Measurements from ENCODE around the gene LRRC49. TPM values are rescaled to one million over a fixed set of nuclear protein-coding genes. Genes with fewer than 3 reads are reported as not detected.
A peak's percentile ranks its signal among the peaks of the same experiment; 100 is the strongest.
"Not testable (repeated sequence)": the region's sequence is repeated elsewhere in the genome, so short reads cannot be mapped to it uniquely, and the experiment has no call there.

LRRC49 gene
- total RNA-seq, 1 experiment from 2014 or later: 6.2 TPM

DNA sequence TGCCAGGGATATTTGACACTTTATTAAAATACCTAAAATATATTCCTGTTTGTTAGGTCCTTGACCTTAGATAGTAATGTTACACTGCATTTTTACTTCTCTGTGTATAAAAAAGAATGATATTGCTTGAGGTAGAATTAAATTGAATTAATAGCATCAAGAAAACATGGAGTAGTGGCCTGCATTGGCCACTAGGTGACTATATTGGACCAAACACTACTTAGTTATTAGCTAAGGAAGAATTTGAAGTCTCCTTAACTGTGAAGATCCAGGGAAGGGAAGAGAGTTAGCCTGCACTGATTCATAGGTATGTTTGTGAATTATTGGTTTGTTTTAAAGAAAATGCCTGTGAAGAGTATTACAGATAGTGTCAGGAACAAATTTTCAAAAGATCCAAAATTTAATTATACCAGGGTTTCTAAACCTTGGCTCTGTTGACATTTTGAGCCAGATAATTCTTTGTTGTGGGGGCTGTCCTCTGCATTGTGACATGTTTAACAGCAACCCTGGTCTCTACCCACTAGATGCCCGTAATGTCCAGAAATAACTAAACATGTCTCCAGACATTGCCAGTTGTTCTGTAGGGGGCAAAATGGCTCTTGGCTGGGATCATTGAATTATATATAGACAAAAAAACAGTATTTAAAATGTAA, 119.0 kb downstream of the LRRC49 start:
- Histone ChIP-seq H3K4me1 (replicated peaks; ENCODE audit: insufficient read depth) (no peaks in the 10 kb centered on the region), H3K4me3 (no peak overlapping the region), H3K9me3 (ENCODE audit: insufficient read depth, low read depth) (no peaks in the 10 kb centered on the region), H3K27ac (no peak overlapping the region), H3K36me3 (ENCODE audit: low read depth) (no peaks in the 10 kb centered on the region), H3F3A (ENCODE audit: insufficient read depth, low read depth) (no peaks in the 10 kb centered on the region), H3K79me2 (ENCODE audit: low read depth) (no peaks in the 10 kb centered on the region), H3K9me2 (ENCODE audit: insufficient read depth) (no peaks in the 10 kb centered on the region), H3K4me2 (no peak overlapping the region), H4K20me1 (ENCODE audit: insufficient read depth) (no peaks in the 10 kb centered on the region), H3K27me3 (ENCODE audit: insufficient read depth, low read depth) (no peaks in the 10 kb centered on the region), H2AFZ (no peak overlapping the region)
- ChIA-PET CTCF (interaction anchor here (0.6 to 1.2 kb wide), 2 partner anchors 102 to 288 kb away, joined by 3 to 7 read pairs; no protein-coding TSS in a partner anchor), POLR2A (ENCODE audit: unreplicated experiment) (interaction anchor here (0.5 kb wide), 2 partner anchors 313 to 430 kb away, joined by 3 read pairs; no protein-coding TSS in a partner anchor)
- TF ChIP-seq CTCF (conservative IDR thresholded peaks at IDR 0.05): peak; percentile 83
- TF ChIP-seq EZH2 (IDR thresholded peaks at IDR 0.05; ENCODE audit: low read depth): no peak
- no TSS peak for BruUV-seq (replicated peaks)
- intact Hi-C loops (cut with micrococcal nuclease; ENCODE audit: unreplicated experiment): loop anchor here (1.0 to 2.0 kb wide), 6 partner anchors 104 to 790 kb away; partner anchors contain the start of gene THSD4
- peak in 1 of 2 experiments; percentile 21 for DNase-seq

DNA sequence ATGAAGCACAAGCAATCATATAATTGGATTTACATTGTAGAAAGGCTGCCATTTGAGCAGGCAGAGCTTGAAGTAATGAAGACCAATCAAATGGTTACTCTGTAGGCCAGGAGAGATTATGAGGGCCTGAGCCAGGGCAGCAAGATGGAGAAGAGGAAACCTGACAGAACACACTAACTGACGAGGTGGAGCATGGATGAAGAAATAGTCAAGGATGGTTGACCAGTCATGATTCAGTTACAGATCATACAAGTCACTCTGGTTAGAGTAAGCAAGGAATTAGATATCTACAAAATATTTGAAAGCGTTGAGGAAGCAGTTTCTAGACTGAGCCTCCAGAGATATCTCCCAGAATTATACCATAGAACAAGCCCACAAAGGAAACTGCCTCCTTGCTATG, 120.8 kb downstream of the LRRC49 start:
- no peaks in the 10 kb centered on the region for H3F3A ChIP-seq (ENCODE audit: insufficient read depth, low read depth)
- H3K4me3 ChIP-seq: no peak overlapping the region
- no peak overlapping the region for H3K27ac ChIP-seq
- H3K9me3 ChIP-seq (ENCODE audit: insufficient read depth, low read depth): no peaks in the 10 kb centered on the region
- no peaks in the 10 kb centered on the region for H3K27me3 ChIP-seq (ENCODE audit: insufficient read depth, low read depth)
- no peak for DNase-seq
- no peaks in the 10 kb centered on the region for H3K9me2 ChIP-seq (ENCODE audit: insufficient read depth)
- intact Hi-C loops (cut with micrococcal nuclease; ENCODE audit: unreplicated experiment): no loop called here
- ChIA-PET CTCF (no interaction called here), POLR2A (ENCODE audit: unreplicated experiment) (no interaction called here)
- H3K79me2 ChIP-seq (ENCODE audit: low read depth): no peaks in the 10 kb centered on the region
- no TSS peak for BruUV-seq (replicated peaks)
- H3K4me1 ChIP-seq (replicated peaks; ENCODE audit: insufficient read depth): no peaks in the 10 kb centered on the region
- no peak overlapping the region for H3K4me2 ChIP-seq
- H4K20me1 ChIP-seq (ENCODE audit: insufficient read depth): no peaks in the 10 kb centered on the region
- no peak overlapping the region for H2AFZ ChIP-seq
- no peaks in the 10 kb centered on the region for H3K36me3 ChIP-seq (ENCODE audit: low read depth)
- no peak for TF ChIP-seq EZH2 (IDR thresholded peaks at IDR 0.05; ENCODE audit: low read depth)

GRCh38 chr15:71015342-71015741, 122.7 kb downstream of the LRRC49 start:
- no peaks in the 10 kb centered on the region for H3K79me2 ChIP-seq (ENCODE audit: low read depth)
- ChIA-PET POLR2A (ENCODE audit: unreplicated experiment) (no interaction called here), CTCF (no interaction called here)
- no peak overlapping the region for H3K4me2 ChIP-seq
- H3K4me1 ChIP-seq (replicated peaks; ENCODE audit: insufficient read depth): no peaks in the 10 kb centered on the region
- no peaks in the 10 kb centered on the region for H3K9me3 ChIP-seq (ENCODE audit: insufficient read depth, low read depth)
- no peaks in the 10 kb centered on the region for H3F3A ChIP-seq (ENCODE audit: insufficient read depth, low read depth)
- intact Hi-C loops (cut with micrococcal nuclease; ENCODE audit: unreplicated experiment): no loop called here
- H3K9me2 ChIP-seq (ENCODE audit: insufficient read depth): no peaks in the 10 kb centered on the region
- TF ChIP-seq CTCF (conservative IDR thresholded peaks at IDR 0.05) (no peak), EZH2 (IDR thresholded peaks at IDR 0.05; ENCODE audit: low read depth) (no peak)
- H2AFZ ChIP-seq: no peak overlapping the region
- DNase-seq: no peak
- no peaks in the 10 kb centered on the region for H4K20me1 ChIP-seq (ENCODE audit: insufficient read depth)
- no peak overlapping the region for H3K4me3 ChIP-seq
- no peaks in the 10 kb centered on the region for H3K36me3 ChIP-seq (ENCODE audit: low read depth)
- BruUV-seq (replicated peaks): no TSS peak
- no peaks in the 10 kb centered on the region for H3K27me3 ChIP-seq (ENCODE audit: insufficient read depth, low read depth)
- no peak overlapping the region for H3K27ac ChIP-seq

- H3K4me2 ChIP-seq; BruUV-seq (replicated peaks); CTCF ChIA-PET: not testable (repeated sequence)
Observed at GRCh38 chr15:71031232-71031631, 138.6 kb downstream of the LRRC49 start.

DNA sequence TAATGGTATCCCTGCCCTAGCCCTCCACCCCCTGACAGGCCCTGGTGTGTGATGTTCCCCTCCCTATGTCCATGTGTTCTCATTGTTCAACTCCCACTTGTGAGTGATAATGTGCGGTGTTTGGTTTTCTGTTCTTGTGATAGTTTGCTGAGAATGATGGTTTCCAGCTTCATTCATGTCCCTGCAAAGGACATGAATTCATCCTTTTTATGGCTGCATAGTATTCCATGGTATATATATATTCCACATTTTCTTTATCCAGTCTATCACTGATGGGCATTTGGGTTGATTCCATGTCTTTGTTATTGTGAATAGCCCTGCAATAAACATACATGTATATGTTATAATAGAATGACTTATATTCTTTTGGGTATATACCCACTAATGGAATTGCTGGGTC, 142.9 kb downstream of the LRRC49 start:
- POLR2A ChIA-PET (ENCODE audit: unreplicated experiment); H3K79me2 ChIP-seq (ENCODE audit: low read depth); H3K4me2 ChIP-seq; intact Hi-C loops (cut with micrococcal nuclease; ENCODE audit: unreplicated experiment); H3K4me3 ChIP-seq; CTCF ChIA-PET; H2AFZ ChIP-seq; BruUV-seq (replicated peaks); H3K27ac ChIP-seq; H3K36me3 ChIP-seq (ENCODE audit: low read depth); H3F3A ChIP-seq (ENCODE audit: insufficient read depth, low read depth); H3K27me3 ChIP-seq (ENCODE audit: insufficient read depth, low read depth); H3K9me2 ChIP-seq (ENCODE audit: insufficient read depth); H3K9me3 ChIP-seq (ENCODE audit: insufficient read depth, low read depth); H4K20me1 ChIP-seq (ENCODE audit: insufficient read depth); DNase-seq; H3K4me1 ChIP-seq (replicated peaks; ENCODE audit: insufficient read depth): not testable (repeated sequence)

More at GRCh38 chr15:71031232-71031631, 138.6 kb downstream of the LRRC49 start:
- H3K79me2 ChIP-seq (ENCODE audit: low read depth); POLR2A ChIA-PET (ENCODE audit: unreplicated experiment); H3K4me1 ChIP-seq (replicated peaks; ENCODE audit: insufficient read depth); H3K4me3 ChIP-seq; intact Hi-C loops (cut with micrococcal nuclease; ENCODE audit: unreplicated experiment); H3K27ac ChIP-seq; H4K20me1 ChIP-seq (ENCODE audit: insufficient read depth); H2AFZ ChIP-seq; H3F3A ChIP-seq (ENCODE audit: insufficient read depth, low read depth); H3K27me3 ChIP-seq (ENCODE audit: insufficient read depth, low read depth); DNase-seq; H3K36me3 ChIP-seq (ENCODE audit: low read depth); H3K9me3 ChIP-seq (ENCODE audit: insufficient read depth, low read depth); H3K9me2 ChIP-seq (ENCODE audit: insufficient read depth): not testable (repeated sequence)
